Erythroblast (primary cell): Measurements from ENCODE around the gene TRPM3.

Experiments used
- GATA1 ChIP-seq: IDR thresholded peaks from 2 replicates; pipeline ENCODE4 v1.6.1; 2011; ENCODE audit warnings: low read depth, mild to moderate bottlenecking, control low read depth, low read length, moderate library complexity
- POLR2A ChIP-seq: IDR thresholded peaks from 2 replicates; pipeline ENCODE4 v1.6.1; 2011; ENCODE audit warnings: mild to moderate bottlenecking, low read length

- TF ChIP-seq POLR2A (no peak), GATA1 (no peak)
These were observed 616.6 kb downstream of the TRPM3 start for GRCh38 chr9:70504834-70505233.
